ENCODE data around the gene KCTD5.

DNA sequence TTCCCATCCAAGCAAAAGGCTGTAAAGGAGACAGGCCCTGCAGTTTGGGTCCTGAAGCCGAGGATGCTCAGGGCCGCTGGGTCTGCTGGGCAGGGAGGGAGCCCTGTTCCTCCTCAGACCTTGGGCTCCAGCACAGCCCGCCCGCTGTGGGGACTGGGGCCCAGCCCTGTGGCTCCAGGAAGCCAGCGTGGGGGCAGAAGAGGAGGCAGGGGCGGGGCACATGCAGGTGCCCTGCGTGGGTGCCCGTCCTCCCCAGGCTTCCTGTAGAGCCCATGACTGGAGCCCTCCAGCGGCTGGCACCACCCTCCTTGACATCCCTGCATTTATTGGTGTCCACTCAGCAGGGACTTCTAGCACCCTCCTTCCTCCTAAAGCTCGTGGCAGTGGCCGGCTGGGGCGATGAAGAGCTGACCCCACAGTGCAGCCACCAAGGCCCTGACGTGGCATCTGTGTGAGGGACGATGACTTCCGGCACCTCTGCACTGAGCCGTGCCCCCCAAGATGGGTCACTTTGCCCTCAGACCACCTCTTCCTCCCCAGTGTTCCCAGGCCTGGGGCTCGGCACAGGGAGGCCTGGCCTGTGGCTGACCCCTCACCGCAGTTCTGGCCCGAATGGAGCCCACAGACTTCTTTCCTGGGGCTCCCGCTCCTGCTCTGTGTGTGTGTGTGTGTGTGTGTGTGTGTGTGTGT, 27.8 kb downstream of the KCTD5 start:
- TF ChIP-seq, protein P1, sequence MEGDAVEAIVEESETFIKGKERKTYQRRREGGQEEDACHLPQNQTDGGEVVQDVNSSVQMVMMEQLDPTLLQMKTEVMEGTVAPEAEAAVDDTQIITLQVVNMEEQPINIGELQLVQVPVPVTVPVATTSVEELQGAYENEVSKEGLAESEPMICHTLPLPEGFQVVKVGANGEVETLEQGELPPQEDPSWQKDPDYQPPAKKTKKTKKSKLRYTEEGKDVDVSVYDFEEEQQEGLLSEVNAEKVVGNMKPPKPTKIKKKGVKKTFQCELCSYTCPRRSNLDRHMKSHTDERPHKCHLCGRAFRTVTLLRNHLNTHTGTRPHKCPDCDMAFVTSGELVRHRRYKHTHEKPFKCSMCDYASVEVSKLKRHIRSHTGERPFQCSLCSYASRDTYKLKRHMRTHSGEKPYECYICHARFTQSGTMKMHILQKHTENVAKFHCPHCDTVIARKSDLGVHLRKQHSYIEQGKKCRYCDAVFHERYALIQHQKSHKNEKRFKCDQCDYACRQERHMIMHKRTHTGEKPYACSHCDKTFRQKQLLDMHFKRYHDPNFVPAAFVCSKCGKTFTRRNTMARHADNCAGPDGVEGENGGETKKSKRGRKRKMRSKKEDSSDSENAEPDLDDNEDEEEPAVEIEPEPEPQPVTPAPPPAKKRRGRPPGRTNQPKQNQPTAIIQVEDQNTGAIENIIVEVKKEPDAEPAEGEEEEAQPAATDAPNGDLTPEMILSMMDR (IDR thresholded peaks at IDR 0.05): no peak
- no peak for TF ChIP-seq POLR2A (IDR thresholded peaks at IDR 0.05)

Measured in prostate gland (tissue), 2 donors.